ENCODE results near the gene BLOC1S1. TPM values are rescaled to one million over a fixed set of nuclear protein-coding genes. Genes with fewer than 3 reads are reported as not detected.

Gene BLOC1S1
- total RNA-seq, 1 experiment from 2014 or later, result 118 TPM

- no peak for DNase-seq (ENCODE audit: low read depth)
Measured at GRCh38 chr12:55708695-55709233, 7.1 kb upstream of the BLOC1S1 start.

GRCh38 chr12:55711786-55712553 is 3.9 kb upstream of the BLOC1S1 start:
- DNase-seq (ENCODE audit: low read depth), result no peak

DNA sequence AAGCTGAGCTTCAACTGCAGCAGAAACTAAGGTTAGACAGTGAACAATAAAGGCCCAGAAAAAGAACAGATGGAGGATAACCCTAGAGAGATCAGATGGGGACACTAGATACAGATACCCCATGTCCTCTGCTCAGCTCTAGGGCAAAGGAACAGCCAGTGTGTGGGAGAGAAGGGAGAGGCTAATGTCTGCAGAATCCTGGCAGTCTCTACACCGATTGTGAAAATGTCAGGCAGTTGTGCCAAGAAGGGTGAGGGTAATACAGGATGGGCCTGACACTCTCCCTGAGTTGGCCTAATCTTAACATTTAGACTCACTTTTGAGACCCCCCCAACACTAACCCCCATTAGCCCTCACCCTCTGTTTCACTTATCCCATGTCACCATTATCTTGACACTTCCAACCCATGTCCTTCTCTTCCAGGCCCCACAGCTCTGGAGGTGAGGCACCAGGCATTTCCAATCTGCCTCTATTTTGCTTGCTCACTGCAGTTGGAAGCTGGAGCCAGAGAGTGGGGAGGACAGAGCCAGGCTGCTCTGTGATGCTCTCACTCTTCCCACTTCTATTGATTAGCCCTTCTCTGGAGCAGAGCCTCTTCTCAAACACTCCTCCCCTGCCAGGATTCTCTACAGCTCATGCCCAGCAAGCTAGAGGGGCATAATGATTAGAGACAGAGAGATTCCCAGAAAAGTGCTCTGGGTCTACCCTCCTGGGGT is 3.0 kb upstream of the BLOC1S1 start:
- DNase-seq (ENCODE audit: low read depth), result no peak

GRCh38 chr12:55713721-55714120 is 2.1 kb upstream of the BLOC1S1 start:
- peak; percentile 86 for DNase-seq (ENCODE audit: low read depth)

GRCh38 chr12:55715169-55715764 is 579 bp upstream of the BLOC1S1 start:
- no peak for DNase-seq (ENCODE audit: low read depth)

DNA sequence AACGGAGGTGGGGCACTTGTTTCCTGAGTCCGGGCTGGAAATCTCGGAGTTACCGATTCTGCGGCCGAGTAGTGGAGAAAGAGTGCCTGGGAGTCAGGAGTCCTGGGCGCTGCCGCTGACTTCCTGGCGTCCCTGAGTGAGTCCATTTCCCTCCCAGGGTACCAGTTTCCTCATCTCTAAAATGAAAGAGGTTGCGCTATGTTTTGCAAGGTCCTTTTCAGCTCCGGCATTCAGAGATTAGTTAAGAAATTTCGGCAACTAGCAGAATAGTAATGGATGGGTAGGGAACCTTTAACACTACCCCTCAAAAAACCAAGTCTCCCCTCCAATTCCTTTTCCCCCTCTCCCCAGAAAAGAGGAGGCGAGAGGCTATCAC is 724 bp downstream of the BLOC1S1 start:
- no peak for DNase-seq (ENCODE audit: low read depth)

- DNase-seq (ENCODE audit: low read depth), result peak; percentile 99
Measured at GRCh38 chr12:55717011-55718007, 1.5 kb downstream of the BLOC1S1 start.

- peak; percentile 85 for DNase-seq (ENCODE audit: low read depth)
Measured at GRCh38 chr12:55718015-55718414, 2.2 kb downstream of the BLOC1S1 start.

GRCh38 chr12:55718624-55719275 is 2.9 kb downstream of the BLOC1S1 start:
- peak; percentile 82 for DNase-seq (ENCODE audit: low read depth)

GRCh38 chr12:55719371-55719770 is 3.5 kb downstream of the BLOC1S1 start:
- no peak for DNase-seq (ENCODE audit: low read depth)

DNA sequence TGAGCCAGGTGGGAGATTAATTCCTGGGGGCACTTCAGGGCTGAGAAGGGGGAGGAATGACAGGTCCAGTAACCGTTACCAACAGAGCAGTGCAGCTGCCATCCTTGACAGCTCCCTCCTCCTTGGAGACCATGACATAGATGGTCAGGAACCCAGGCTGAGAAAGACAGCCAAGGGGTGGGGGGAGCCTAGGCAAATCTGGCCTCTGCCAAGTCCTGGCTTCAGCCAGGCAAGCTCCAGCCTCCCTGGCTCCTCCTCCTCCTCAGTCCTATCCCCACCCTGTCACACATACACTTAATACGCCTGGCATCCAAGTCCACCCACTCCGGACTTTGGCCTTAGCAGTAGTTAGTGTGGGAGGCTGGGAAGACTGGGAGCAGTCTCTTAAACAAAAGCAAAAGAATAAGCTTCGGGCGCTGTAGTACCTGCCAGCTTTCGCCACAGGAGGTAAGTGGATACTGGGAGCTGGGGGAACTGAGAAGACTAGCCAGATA is 4.3 kb downstream of the BLOC1S1 start, which contains the start of gene RDH5:
Gene RDH5 (plus strand): TSS at position 323 of the 494 bp plus-strand sequence. CDS start 792 bp downstream, outside the sequence.
- DNase-seq (ENCODE audit: low read depth), result peak; percentile 98

DNA sequence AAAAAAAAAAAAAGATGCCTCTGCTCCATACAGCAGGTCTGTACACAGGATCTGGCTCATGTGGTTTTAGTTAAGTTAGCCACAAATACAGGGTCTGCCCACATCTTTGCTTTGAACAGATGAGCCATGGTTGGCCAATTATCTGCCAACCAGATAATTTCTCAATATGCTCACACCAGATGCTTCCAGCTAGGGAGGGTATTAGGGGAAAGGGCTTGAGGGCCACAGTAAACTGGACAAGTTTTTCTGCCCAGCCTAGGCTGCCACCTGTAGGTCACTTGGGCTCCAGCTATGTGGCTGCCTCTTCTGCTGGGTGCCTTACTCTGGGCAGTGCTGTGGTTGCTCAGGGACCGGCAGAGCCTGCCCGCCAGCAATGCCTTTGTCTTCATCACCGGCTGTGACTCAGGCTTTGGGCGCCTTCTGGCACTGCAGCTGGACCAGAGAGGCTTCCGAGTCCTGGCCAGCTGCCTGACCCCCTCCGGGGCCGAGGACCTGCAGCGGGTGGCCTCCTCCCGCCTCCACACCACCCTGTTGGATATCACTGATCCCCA is 5.1 kb downstream of the BLOC1S1 start:
- DNase-seq (ENCODE audit: low read depth), result peak; percentile 99

- no peak for DNase-seq (ENCODE audit: low read depth)
Measured at GRCh38 chr12:55721601-55722213, 5.9 kb downstream of the BLOC1S1 start.

GRCh38 chr12:55722948-55723347 is 7.1 kb downstream of the BLOC1S1 start:
- peak; percentile 42 for DNase-seq (ENCODE audit: low read depth)

DNA sequence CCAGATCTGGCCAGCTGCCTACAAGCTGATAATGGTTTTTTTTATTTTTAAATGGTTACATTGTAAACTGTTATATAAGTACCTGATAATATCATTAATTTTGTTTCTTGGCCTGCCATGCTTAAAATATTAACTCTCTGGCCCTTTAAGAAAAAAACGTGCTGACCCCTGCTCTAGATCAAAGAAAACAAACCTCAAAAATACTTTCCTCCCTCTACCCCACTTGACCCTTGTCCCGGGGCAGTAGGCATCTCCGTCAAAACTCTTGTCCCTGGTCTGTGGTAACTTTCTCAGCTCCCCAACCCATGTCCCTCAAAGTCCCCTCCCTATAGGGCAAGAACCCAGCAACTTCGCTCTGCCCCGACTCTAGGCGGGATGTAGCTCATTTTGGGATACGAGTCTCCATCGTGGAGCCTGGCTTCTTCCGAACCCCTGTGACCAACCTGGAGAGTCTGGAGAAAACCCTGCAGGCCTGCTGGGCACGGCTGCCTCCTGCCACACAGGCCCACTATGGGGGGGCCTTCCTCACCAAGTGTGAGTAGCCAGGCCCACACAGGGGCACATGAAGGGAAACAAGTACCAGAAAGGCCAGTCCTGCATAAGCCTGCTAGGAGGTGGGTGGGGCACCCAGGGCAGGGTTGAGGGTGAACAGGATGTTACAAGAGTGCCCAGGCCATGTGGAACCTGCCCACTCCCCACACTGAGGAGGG is 7.8 kb downstream of the BLOC1S1 start:
- peak; percentile 55 for DNase-seq (ENCODE audit: low read depth)

- DNase-seq (ENCODE audit: low read depth), result peak; percentile 87
Measured at GRCh38 chr12:55724226-55724939, 8.5 kb downstream of the BLOC1S1 start.

GRCh38 chr12:55724940-55725309 is 9.1 kb downstream of the BLOC1S1 start:
- peak; percentile 58 for DNase-seq (ENCODE audit: low read depth)

DNA sequence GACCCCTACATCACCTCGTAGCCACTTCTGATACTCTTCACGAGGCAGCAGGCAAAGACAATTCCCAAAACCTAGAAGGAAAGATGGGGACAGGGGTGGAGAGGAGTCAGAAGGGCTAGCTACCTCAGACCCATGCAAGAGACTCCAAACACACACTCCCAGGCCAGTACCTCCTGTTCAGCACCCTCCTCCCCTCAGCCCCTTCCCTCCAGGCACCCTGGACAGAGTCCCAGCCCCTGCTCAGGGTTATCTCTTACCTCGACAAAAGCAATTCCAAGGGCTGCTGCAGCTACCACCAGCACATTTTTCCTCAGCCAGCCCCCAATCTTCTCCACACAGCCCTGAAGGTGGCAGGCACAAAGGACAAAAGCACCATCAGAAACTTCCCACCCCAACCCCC is 9.7 kb downstream of the BLOC1S1 start:
- DNase-seq (ENCODE audit: low read depth), result no peak
